ENCODE measurements around the gene GSE1.

GSE1 gene

GRCh38 chr16:85574672-85575475, 38.2 kb upstream of the GSE1 start:
- no peak for DNase-seq

- DNase-seq: no peak
Observed at GRCh38 chr16:85575920-85576319, 37.2 kb upstream of the GSE1 start.

GRCh38 chr16:85576944-85577343, 36.2 kb upstream of the GSE1 start:
- no peak for DNase-seq

GRCh38 chr16:85577899-85578598, 35.1 kb upstream of the GSE1 start:
- DNase-seq: no peak

- no peak for DNase-seq
Observed at GRCh38 chr16:85578599-85578948, 34.5 kb upstream of the GSE1 start.

- DNase-seq: no peak
Observed at GRCh38 chr16:85579191-85579590, 33.9 kb upstream of the GSE1 start.

GRCh38 chr16:85579923-85580580, 33.1 kb upstream of the GSE1 start:
- no peak for DNase-seq

GRCh38 chr16:85580684-85581083, 32.4 kb upstream of the GSE1 start:
- DNase-seq: no peak

- no peak for DNase-seq
Observed at GRCh38 chr16:85582229-85582991, 30.7 kb upstream of the GSE1 start.

GRCh38 chr16:85583491-85584181, 29.5 kb upstream of the GSE1 start:
- DNase-seq: no peak

- no peak for DNase-seq
Observed at GRCh38 chr16:85584267-85584666, 28.9 kb upstream of the GSE1 start.

- no peak for DNase-seq
Observed at GRCh38 chr16:85584819-85585282, 28.3 kb upstream of the GSE1 start.

GRCh38 chr16:85585711-85586110, 27.4 kb upstream of the GSE1 start:
- DNase-seq: no peak

- DNase-seq: no peak
Observed at GRCh38 chr16:85586380-85587104, 26.6 kb upstream of the GSE1 start.

- no peak for DNase-seq
Observed at GRCh38 chr16:85587762-85588556, 25.2 kb upstream of the GSE1 start.

GRCh38 chr16:85588562-85589503, 24.3 kb upstream of the GSE1 start:
- no peak for DNase-seq

- no peak for DNase-seq
Observed at GRCh38 chr16:85589688-85590505, 23.2 kb upstream of the GSE1 start.

- DNase-seq: no peak
Observed at GRCh38 chr16:85590506-85590832, 22.7 kb upstream of the GSE1 start.

- no peak for DNase-seq
Observed at GRCh38 chr16:85591381-85591780, 21.7 kb upstream of the GSE1 start.

Measured in T-helper 2 cell (primary cell).